Endothelial cell of umbilical vein (primary cell): ENCODE results near the gene CERS6. TPM values are rescaled to one million over a fixed set of nuclear protein-coding genes. Genes with fewer than 3 reads are reported as not detected.

ENCODE experiments used
- BruUV-seq: library from RNA; stranded (reverse); fragments of 400-500 nt; replicated peaks from 2 replicates; lab custom pipeline; 2021; lab: Mats Ljungman, UMichigan
- CTCF ChIA-PET: fragments of 300-600, 350-600 bp; sonication (Branson Sonifier 250); formaldehyde crosslinking; loops from one replicate; lab custom pipeline; 2021; ENCODE audit warnings: antibody characterized with exemption, inconsistent platforms; lab: Charles Lee
- POLR2A ChIA-PET: fragments of 300-600, 350-600 bp; sonication (Branson Sonifier 250); formaldehyde crosslinking; loops from one replicate; lab custom pipeline; 2021; ENCODE audit warnings: antibody characterized with exemption, inconsistent platforms; lab: Charles Lee
- DNase-seq: peaks from one replicate; pipeline ENCODE4 v3.0.0-alpha.2; 2011; ENCODE audit warnings: low read depth, low spot score
- FAIRE-seq: peaks from 2 replicates; lab custom pipeline; 2011; peaks lifted over from hg19 to GRCh38; lab: Jason Lieb, UNC
- H2AFZ ChIP-seq: 2 replicates; pipeline ENCODE4 v1.6.0; 2012; ENCODE audit warnings: low read depth, low read length, control low read depth, inconsistent platforms
- H3K27ac ChIP-seq: 2 replicates; pipeline ENCODE4 v1.5.1; 2011; ENCODE audit warnings: low read depth, mild to moderate bottlenecking, control low read depth, low read length, moderate library complexity; ENCODE audit not compliant: insufficient read depth
- H3K27me3 ChIP-seq, 2 experiments: 2 replicates each; pipeline versions ENCODE4 v1.6.0 to v1.6.1; 2011; ENCODE audit warnings: low read length in 2 of 2, mixed read lengths in 1 of 2; ENCODE audit not compliant: control insufficient read depth in 2 of 2, insufficient read depth in 2 of 2
- H3K36me3 ChIP-seq, 2 experiments: 2 replicates in 1 of 2; 3 replicates in 1 of 2; pipeline ENCODE4 v1.5.1; 2011; ENCODE audit warnings: low read length in 2 of 2, mild to moderate bottlenecking in 1 of 2, moderate library complexity in 1 of 2; ENCODE audit not compliant: control insufficient read depth in 2 of 2, insufficient read depth in 2 of 2; ENCODE audit errors: extremely low read depth in 1 of 2
- H3K4me1 ChIP-seq: 3 replicates; pipeline ENCODE4 v1.5.1; 2011; ENCODE audit warnings: mild to moderate bottlenecking, low read length; ENCODE audit not compliant: control insufficient read depth, insufficient read depth; ENCODE audit errors: extremely low read depth
- H3K4me2 ChIP-seq: 2 replicates; pipeline ENCODE4 v1.6.1; 2011; ENCODE audit warnings: low read length, control low read depth, mixed read lengths; ENCODE audit not compliant: insufficient read depth
- H3K4me3 ChIP-seq, 3 experiments: fragments of 200-600 bp in 1 of 3; sonication (generic), shearing (Covaris generic) in 1 of 3; replicated peaks in 1 of 3; 2 replicates each; pipeline ENCODE4 v1.5.1; 2011 to 2016; ENCODE audit warnings: control low read depth in 3 of 3, low read length in 3 of 3, mild to moderate bottlenecking in 2 of 3, inconsistent platforms in 1 of 3, low read depth in 1 of 3, moderate library complexity in 1 of 3; ENCODE audit not compliant: insufficient read depth in 1 of 3
- H3K79me2 ChIP-seq: 2 replicates; pipeline ENCODE4 v1.6.0; 2012; ENCODE audit warnings: low read length, inconsistent platforms; ENCODE audit not compliant: control insufficient read depth, insufficient read depth
- H3K9ac ChIP-seq: replicated peaks from 2 replicates; pipeline ENCODE3; 2011; ENCODE audit warnings: low read length, control low read depth; ENCODE audit not compliant: insufficient read depth; ENCODE audit errors: extremely low read depth
- H3K9me1 ChIP-seq: replicated peaks from 3 replicates; pipeline ENCODE4 v1.6.0; 2011; ENCODE audit warnings: mild to moderate bottlenecking, low read length; ENCODE audit not compliant: control insufficient read depth, insufficient read depth; ENCODE audit errors: extremely low read depth
- H3K9me3 ChIP-seq: replicated peaks from 2 replicates; pipeline ENCODE4 v1.5.1; 2012; ENCODE audit warnings: low read length, inconsistent platforms; ENCODE audit not compliant: control insufficient read depth, insufficient read depth
- H4K20me1 ChIP-seq: replicated peaks from 2 replicates; pipeline ENCODE3; 2011; ENCODE audit warnings: mild to moderate bottlenecking, low read length; ENCODE audit not compliant: control insufficient read depth, insufficient read depth; ENCODE audit errors: extremely low read depth
- CTCF ChIP-seq, 2 donors: IDR thresholded peaks; 1 replicate in 1 of 2; 2 replicates in 1 of 2; pipeline ENCODE4 v1.5.1; 2011; ENCODE audit warnings: low read length in 2 of 2, mild to moderate bottlenecking in 2 of 2, moderate library complexity in 2 of 2, control low read depth in 1 of 2, inconsistent platforms in 1 of 2, low read depth in 1 of 2; ENCODE audit not compliant: insufficient read depth in 1 of 2; ENCODE audit errors: extremely low read depth in 1 of 2
- EZH2 ChIP-seq: IDR thresholded peaks from 2 replicates; pipeline ENCODE4 v1.6.1; 2012; ENCODE audit warnings: borderline replicate concordance, low read depth, mild to moderate bottlenecking, moderate library complexity, low read length, inconsistent platforms; ENCODE audit not compliant: severe bottlenecking
- FOS ChIP-seq: IDR thresholded peaks from 2 replicates; pipeline ENCODE4 v1.6.1; 2011; ENCODE audit warnings: mild to moderate bottlenecking, low read length, moderate library complexity, borderline replicate concordance; ENCODE audit not compliant: insufficient read depth
- GATA2 ChIP-seq: IDR thresholded peaks from 2 replicates; pipeline ENCODE4 v1.7.0; 2011; ENCODE audit warnings: low read depth, mild to moderate bottlenecking, moderate library complexity, mixed read lengths, low read length; ENCODE audit not compliant: insufficient read length, insufficient read depth
- JUN ChIP-seq: IDR thresholded peaks from 2 replicates; pipeline ENCODE4 v1.6.1; 2011; ENCODE audit warnings: borderline replicate concordance, low read depth; ENCODE audit not compliant: insufficient read length, insufficient read depth
- MAX ChIP-seq: IDR thresholded peaks from 2 replicates; pipeline ENCODE4 v1.6.1; 2011; ENCODE audit not compliant: insufficient read depth, insufficient read length
- MYC ChIP-seq: IDR thresholded peaks from one replicate; pipeline ENCODE4 v1.6.1; 2011; ENCODE audit warnings: mild to moderate bottlenecking, low read depth, low read length
- POLR2A ChIP-seq: IDR thresholded peaks from 2 replicates; pipeline ENCODE4 v1.6.1; 2012; ENCODE audit warnings: low read depth, mild to moderate bottlenecking, control low read depth, low read length
- POLR2AphosphoS5 ChIP-seq: IDR thresholded peaks from 2 replicates; pipeline ENCODE4 v1.6.1; 2012; ENCODE audit warnings: low read depth, mild to moderate bottlenecking, control low read depth, low read length, moderate library complexity; ENCODE audit not compliant: insufficient read depth
- dilution Hi-C: fragments of 300-500 bp; cut with MboI; formaldehyde crosslinking; loops from one replicate; pipeline ENCODE4 v1.15.0; 2019; ENCODE audit warnings: low sequenced_read_pairs; ENCODE audit not compliant: extremely low pct_ligation_motif_present
- intact Hi-C: fragments of 100-400 bp; cut with micrococcal nuclease; formaldehyde crosslinking; loops from one replicate; pipeline ENCODE4 v1.10.0; 2022
- polyA plus RNA-seq, 4 experiments: library from polyadenylated mRNA; depleted of rRNA in 3 of 4; stranded (reverse) in 3 of 4; unstranded in 1 of 4; fragments of >200 nt; gene quantifications; 2 replicates each; pipeline versions ENCODE4 v1.2.1 to v1.2.3, GENCODE V29; 2011 to 2012; ENCODE audit warnings: missing spikeins in 1 of 4
- total RNA-seq: library from RNA; stranded (reverse); gene quantifications from 2 replicates; pipeline ENCODE4 v1.2.3, GENCODE V29; 2021

CERS6 gene
- total and polyA plus RNA-seq, 2 donors (not counting 3 experiments of a cell fraction or from before 2014, with no cell fraction given) = 2.7 to 11.7 TPM

DNA sequence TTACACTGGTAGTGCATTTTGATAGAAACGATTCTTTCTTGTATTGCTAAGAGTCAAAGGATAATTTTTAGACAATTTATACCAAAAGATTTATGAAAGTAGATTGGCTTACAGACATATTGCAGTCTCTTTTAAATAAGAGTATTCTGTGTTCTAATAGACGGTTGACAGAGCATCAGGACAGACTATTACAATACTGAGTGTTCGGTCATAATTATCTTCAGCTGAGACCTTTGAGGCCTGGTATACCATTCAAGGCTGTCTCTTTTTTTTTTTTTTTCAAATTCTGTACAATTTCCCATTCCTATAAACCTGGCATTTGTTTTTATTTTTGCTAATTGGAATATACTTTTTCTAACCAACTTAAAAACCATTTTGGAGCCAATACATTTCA, 205.8 kb downstream of the CERS6 start:
- Histone ChIP-seq H3K4me2 (no peak overlapping the region), H3K4me3 (no peak overlapping the region), H3K79me2 (no peaks in the 10 kb centered on the region), H4K20me1 (no peaks in the 10 kb centered on the region), H3K27me3 (no peaks in the 10 kb centered on the region), H3K9me1 (no peaks in the 10 kb centered on the region), H3K27ac (no peak overlapping the region), H2AFZ (no peak overlapping the region), H3K9ac (no peak overlapping the region), H3K4me1 (no peaks in the 10 kb centered on the region), H3K36me3 (no peaks in the 10 kb centered on the region), H3K9me3 (no peaks in the 10 kb centered on the region)
- FAIRE-seq (no peak), DNase-seq (no peak)
- CTCF ChIA-PET = interaction anchor here (0.9 to 1.0 kb wide), 2 partner anchors 8 to 16 kb away, joined by 3 read pairs; no protein-coding TSS in a partner anchor
- dilution Hi-C loops = no loop called here
- no peak for TF ChIP-seq FOS
- TF ChIP-seq JUN = no peak
- TF ChIP-seq EZH2 = no peak
- no peak for TF ChIP-seq CTCF (IDR thresholded peaks at IDR 0.05; ENCODE audit: extremely low read depth in 1 of 2, insufficient read depth in 1 of 2, low read depth in 1 of 2, low read length in 2 of 2)
- no peak for TF ChIP-seq GATA2
- TF ChIP-seq POLR2A = no peak
- no peak for TF ChIP-seq MAX
- TF ChIP-seq POLR2AphosphoS5 = no peak
- no peak for TF ChIP-seq MYC
- intact Hi-C loops = no loop called here
- POLR2A ChIA-PET = no interaction called here
- no TSS peak for BruUV-seq
